Activated naive CD8-positive, alpha-beta T cell (primary cell): ENCODE results near the gene ARHGEF4.

Experiments used
- H3K27ac Mint-ChIP-seq: one replicate; pipeline ENCODE4 v1.8.0; 2021; ENCODE audit warnings: mixed read lengths
- H3K27me3 Mint-ChIP-seq: one replicate; pipeline ENCODE4 v1.8.0; 2021; ENCODE audit warnings: mixed read lengths
- H3K36me3 Mint-ChIP-seq: one replicate; pipeline ENCODE4 v1.8.0; 2021; ENCODE audit warnings: mixed read lengths
- H3K4me1 Mint-ChIP-seq: one replicate; pipeline ENCODE4 v1.8.0; 2021; ENCODE audit warnings: low read depth, mixed read lengths
- H3K4me3 Mint-ChIP-seq: one replicate; pipeline ENCODE4 v1.8.0; 2021; ENCODE audit warnings: mild to moderate bottlenecking, mixed read lengths
- H3K9me3 Mint-ChIP-seq: one replicate; pipeline ENCODE4 v1.8.0; 2021; ENCODE audit warnings: low read depth, mixed read lengths

Gene ARHGEF4

GRCh38 chr2:131044075-131044756 lies 207.5 kb downstream of the ARHGEF4 start:
- H3K4me3 Mint-ChIP-seq, result no peak overlapping the region
- no peaks in the 10 kb centered on the region for H3K36me3 Mint-ChIP-seq
- peaks cover 25% of the 10 kb centered on the region for H3K4me1 Mint-ChIP-seq
- H3K27ac Mint-ChIP-seq, result no peak overlapping the region
- H3K27me3 Mint-ChIP-seq, result no peaks in the 10 kb centered on the region
- H3K9me3 Mint-ChIP-seq, result no peaks in the 10 kb centered on the region

- H3K9me3 Mint-ChIP-seq, result no peaks in the 10 kb centered on the region
- no peaks in the 10 kb centered on the region for H3K27me3 Mint-ChIP-seq
- no peak overlapping the region for H3K4me3 Mint-ChIP-seq
- H3K27ac Mint-ChIP-seq, result no peak overlapping the region
- peaks cover 21% of the 10 kb centered on the region for H3K4me1 Mint-ChIP-seq
- H3K36me3 Mint-ChIP-seq, result no peaks in the 10 kb centered on the region
These were observed 208.0 kb downstream of the ARHGEF4 start for GRCh38 chr2:131044757-131045150.

DNA sequence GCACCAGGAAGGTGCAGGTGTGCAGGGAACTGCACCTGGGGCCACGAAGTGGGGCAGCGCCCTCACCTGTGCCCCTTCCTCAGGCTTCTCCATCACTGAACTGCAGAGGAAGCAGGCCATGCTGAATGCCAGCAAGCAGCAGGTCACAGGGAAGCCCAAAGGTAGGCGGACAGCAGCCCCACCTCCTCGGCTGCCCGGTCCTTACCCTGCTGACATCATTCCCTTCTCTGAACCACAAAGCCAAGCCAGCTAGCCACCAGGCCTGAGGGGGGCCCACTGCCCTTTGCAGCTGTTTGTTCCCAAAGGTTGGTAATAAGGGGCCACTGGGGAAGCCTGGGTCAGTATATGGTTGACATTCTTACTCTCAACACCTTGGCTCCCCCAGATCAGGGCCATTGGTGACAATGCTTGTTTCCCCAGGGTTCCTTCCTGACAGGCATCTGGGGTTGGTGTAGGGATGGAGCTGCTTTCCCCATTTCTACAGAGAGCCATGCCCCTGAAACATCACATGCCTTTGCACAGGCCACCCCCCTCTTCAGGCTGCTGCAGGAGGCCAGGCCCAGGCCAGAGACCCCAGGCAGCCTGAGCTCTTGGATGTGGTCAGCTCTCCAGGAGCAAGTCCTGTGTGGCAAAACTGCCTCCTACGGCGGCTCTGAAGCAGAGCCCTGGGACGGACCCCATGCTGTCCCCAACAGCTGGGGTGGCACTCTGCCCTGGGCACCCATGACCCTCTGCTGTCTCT lies 208.7 kb downstream of the ARHGEF4 start:
- Mint-ChIP-seq H3K4me1 (peaks cover 21% of the 10 kb centered on the region), H3K27me3 (no peaks in the 10 kb centered on the region), H3K4me3 (no peak overlapping the region), H3K27ac (no peak overlapping the region), H3K36me3 (no peaks in the 10 kb centered on the region), H3K9me3 (no peaks in the 10 kb centered on the region)

- Mint-ChIP-seq H3K4me3 (no peak overlapping the region), H3K27ac (no peak overlapping the region), H3K36me3 (no peaks in the 10 kb centered on the region), H3K4me1 (peaks cover 15% of the 10 kb centered on the region), H3K27me3 (no peaks in the 10 kb centered on the region), H3K9me3 (no peaks in the 10 kb centered on the region)
These were observed 209.6 kb downstream of the ARHGEF4 start for GRCh38 chr2:131046028-131046917.

- H3K4me3 Mint-ChIP-seq, result no peak overlapping the region
- peaks cover 6% of the 10 kb centered on the region for H3K4me1 Mint-ChIP-seq
- H3K27ac Mint-ChIP-seq, result no peak overlapping the region
- peaks cover 5% of the 10 kb centered on the region for H3K36me3 Mint-ChIP-seq
- H3K9me3 Mint-ChIP-seq, result no peaks in the 10 kb centered on the region
- no peaks in the 10 kb centered on the region for H3K27me3 Mint-ChIP-seq
These were observed 210.4 kb downstream of the ARHGEF4 start for GRCh38 chr2:131046918-131047652.

GRCh38 chr2:131047920-131048560 lies 211.3 kb downstream of the ARHGEF4 start:
- Mint-ChIP-seq H3K4me3 (no peak overlapping the region), H3K27me3 (no peaks in the 10 kb centered on the region), H3K4me1 (no peaks in the 10 kb centered on the region), H3K36me3 (peaks cover 5% of the 10 kb centered on the region), H3K9me3 (no peaks in the 10 kb centered on the region), H3K27ac (no peak overlapping the region)

- Mint-ChIP-seq H3K4me3 (no peak overlapping the region), H3K36me3 (peaks cover 5% of the 10 kb centered on the region), H3K27ac (no peak overlapping the region), H3K9me3 (no peaks in the 10 kb centered on the region), H3K27me3 (no peaks in the 10 kb centered on the region), H3K4me1 (no peaks in the 10 kb centered on the region)
These were observed 211.9 kb downstream of the ARHGEF4 start for GRCh38 chr2:131048641-131049040.

DNA sequence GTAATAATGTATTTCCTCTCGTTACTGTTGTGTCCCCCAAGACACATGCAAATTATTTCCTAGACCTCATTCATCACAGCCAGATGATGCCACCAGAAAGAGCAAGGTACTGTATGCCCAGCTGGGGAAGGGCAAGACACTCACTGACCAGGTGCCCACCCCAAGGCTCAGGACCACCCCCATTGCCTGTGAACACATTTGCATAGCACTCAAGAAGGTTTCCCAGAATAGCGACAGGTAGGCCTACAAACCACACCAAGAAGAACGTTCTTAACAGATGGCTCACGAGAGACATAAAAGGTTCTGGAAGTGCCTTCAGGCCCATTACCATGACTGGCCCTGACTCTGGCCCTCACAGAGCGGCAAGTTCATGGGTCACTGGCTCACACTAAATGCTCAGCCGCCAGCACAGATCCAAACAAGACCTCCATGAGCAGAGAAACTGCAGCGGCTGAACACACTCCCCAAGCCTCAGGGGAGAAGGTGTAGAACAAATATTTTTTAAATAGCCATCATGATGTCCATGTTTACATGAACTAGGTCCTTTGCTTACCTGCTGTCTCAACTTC lies 212.5 kb downstream of the ARHGEF4 start:
- H3K36me3 Mint-ChIP-seq, result peaks cover 5% of the 10 kb centered on the region
- no peaks in the 10 kb centered on the region for H3K27me3 Mint-ChIP-seq
- no peak overlapping the region for H3K27ac Mint-ChIP-seq
- H3K4me1 Mint-ChIP-seq, result peaks cover under 1% of the 10 kb centered on the region
- H3K4me3 Mint-ChIP-seq, result no peak overlapping the region
- no peaks in the 10 kb centered on the region for H3K9me3 Mint-ChIP-seq

- Mint-ChIP-seq H3K27ac (no peak overlapping the region), H3K4me1 (peaks cover 3% of the 10 kb centered on the region), H3K9me3 (no peaks in the 10 kb centered on the region), H3K36me3 (peaks cover 5% of the 10 kb centered on the region), H3K4me3 (no peak overlapping the region), H3K27me3 (no peaks in the 10 kb centered on the region)
These were observed 214.2 kb downstream of the ARHGEF4 start for GRCh38 chr2:131050896-131051295.

GRCh38 chr2:131052741-131053263 lies 216.1 kb downstream of the ARHGEF4 start:
- H3K36me3 Mint-ChIP-seq, result peaks cover 5% of the 10 kb centered on the region
- no peak overlapping the region for H3K4me3 Mint-ChIP-seq
- no peaks in the 10 kb centered on the region for H3K27me3 Mint-ChIP-seq
- H3K9me3 Mint-ChIP-seq, result no peaks in the 10 kb centered on the region
- peaks cover 11% of the 10 kb centered on the region for H3K4me1 Mint-ChIP-seq
- H3K27ac Mint-ChIP-seq, result no peak overlapping the region

GRCh38 chr2:131054488-131054887 lies 217.8 kb downstream of the ARHGEF4 start:
- peaks cover 5% of the 10 kb centered on the region for H3K36me3 Mint-ChIP-seq
- H3K27me3 Mint-ChIP-seq, result no peaks in the 10 kb centered on the region
- no peaks in the 10 kb centered on the region for H3K9me3 Mint-ChIP-seq
- H3K27ac Mint-ChIP-seq, result no peak overlapping the region
- H3K4me3 Mint-ChIP-seq, result no peak overlapping the region
- peaks cover 18% of the 10 kb centered on the region for H3K4me1 Mint-ChIP-seq

DNA sequence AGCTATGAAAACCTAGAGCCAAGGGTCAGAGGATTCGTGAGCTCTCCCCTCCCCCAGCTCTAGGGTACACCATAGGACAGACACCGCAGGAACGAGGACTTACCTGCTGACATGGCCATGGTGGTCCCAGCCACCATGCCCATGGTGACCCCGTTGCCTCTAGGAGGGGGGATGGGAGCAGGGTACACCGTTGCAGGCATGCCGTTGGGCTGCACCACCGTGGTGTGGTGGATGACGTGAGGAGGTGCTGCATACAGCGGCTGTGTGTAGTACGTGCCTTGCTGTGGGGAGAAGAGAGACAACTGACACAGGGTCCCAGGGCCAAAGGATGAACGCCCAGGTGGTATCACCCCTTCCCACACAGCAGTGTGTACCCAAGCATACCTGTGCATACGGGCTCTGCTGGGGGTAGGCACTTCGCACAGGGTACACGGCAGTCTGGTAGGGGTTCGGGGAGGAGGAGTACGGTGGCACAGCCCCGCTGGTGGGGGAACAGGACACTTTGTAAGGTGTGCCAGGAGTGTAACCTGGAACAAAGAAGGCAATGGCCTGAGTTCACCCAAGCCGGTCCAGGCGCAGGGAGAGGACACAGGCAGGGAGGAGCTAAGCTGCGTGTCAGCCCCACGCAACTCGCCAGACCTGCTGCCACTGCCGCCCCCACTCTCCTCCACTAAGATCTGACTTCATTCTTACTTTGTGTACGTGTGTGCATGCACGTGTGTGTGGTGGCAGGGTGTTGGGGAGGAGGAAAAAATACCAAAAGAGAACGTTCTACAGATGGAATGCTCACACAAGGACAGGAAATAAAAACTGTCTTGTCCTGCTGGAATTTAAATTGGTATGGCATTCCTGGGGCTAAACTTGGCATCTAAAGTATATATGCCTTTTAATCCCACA lies 218.7 kb downstream of the ARHGEF4 start:
- Mint-ChIP-seq H3K9me3 (no peaks in the 10 kb centered on the region), H3K4me1 (peaks cover 22% of the 10 kb centered on the region), H3K36me3 (peaks cover 5% of the 10 kb centered on the region), H3K27ac (peak overlapping the region; percentile 90), H3K27me3 (no peaks in the 10 kb centered on the region), H3K4me3 (no peak overlapping the region)
